GM12892 (cell line): ENCODE data around the gene SUPT3H.

Experiments
- POLR2A ChIP-seq: IDR thresholded peaks from 2 replicates; pipeline ENCODE4 v1.6.1; 2011; ENCODE audit warnings: low read depth, low read length, control low read depth
- POLR2AphosphoS5 ChIP-seq: IDR thresholded peaks from 2 replicates; pipeline ENCODE4 v1.6.1; 2011; ENCODE audit warnings: low read depth, low read length, control low read depth
- TAF1 ChIP-seq: IDR thresholded peaks from 2 replicates; pipeline ENCODE4 v1.6.1; 2011; ENCODE audit warnings: low read depth, mild to moderate bottlenecking, control low read depth, low read length, borderline replicate concordance

DNA sequence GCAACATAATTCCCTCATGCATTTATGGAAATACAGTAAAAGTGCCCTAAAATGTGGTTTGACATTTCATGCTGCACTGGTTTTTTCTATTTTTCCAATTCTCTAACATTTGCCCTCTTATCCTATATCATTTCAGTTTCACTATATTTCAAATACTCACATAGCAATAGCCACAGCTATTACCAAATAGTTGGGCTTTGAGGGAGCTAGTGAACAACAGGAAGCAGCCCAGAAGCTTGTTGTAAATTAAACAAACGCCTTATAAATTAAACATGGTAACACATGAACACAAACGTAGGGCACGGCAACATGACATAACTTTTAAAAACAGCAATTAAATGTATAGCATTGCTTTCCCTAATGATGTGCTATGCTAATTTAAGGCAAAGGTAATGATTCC is 521.3 kb downstream of the SUPT3H start:
- TF ChIP-seq POLR2AphosphoS5: no peak
- TF ChIP-seq POLR2A: no peak
- no peak for TF ChIP-seq TAF1
